Measurements from ENCODE around the gene NUAK2. TPM values are rescaled to one million over a fixed set of nuclear protein-coding genes. Genes with fewer than 3 reads are reported as not detected.
A peak's percentile ranks its signal among the peaks of the same experiment; 100 is the strongest.

NUAK2 gene
- total and polyA plus RNA-seq, 2 of the 8 experiments (the other 6 are each of a cell fraction or from before 2014, with no cell fraction given): 9.4 to 12.9 TPM

GRCh38 chr1:205255941-205256780 lies 65.4 kb downstream of the NUAK2 start (continued):
- TF ChIP-seq CHD7 (IDR thresholded peaks at IDR 0.05; ENCODE audit: insufficient replicate concordance, low read length): no peak
- no peak for TF ChIP-seq RNF2 (IDR thresholded peaks at IDR 0.05; ENCODE audit: borderline replicate concordance, low read depth, low read length, missing control alignments, poor library complexity, severe bottlenecking)
- peak; percentile 100 for TF ChIP-seq RAD21 (IDR thresholded peaks at IDR 0.05 in 1 of 2, conservative IDR thresholded peaks at IDR 0.05 in 1 of 2; ENCODE audit: low read depth in 2 of 2, low read length in 2 of 2)
- 0 out of 2 replicates have a peak, but pooled peaks have one; percentile 50 for TF ChIP-seq YY1 (IDR thresholded peaks at IDR 0.05; ENCODE audit: low read depth, low read length)
- peak; percentile 93 to 98 (median 98) for TF ChIP-seq CTCF (IDR thresholded peaks at IDR 0.05; ENCODE audit: control extremely low read depth in 1 of 3, insufficient read depth in 1 of 3, low read depth in 1 of 3, low read length in 3 of 3)
